Heart right ventricle (tissue), 16 donors: ENCODE measurements around the gene SORL1. TPM values are rescaled to one million over a fixed set of nuclear protein-coding genes. Genes with fewer than 3 reads are reported as not detected.

Source experiments
- ATAC-seq, 8 donors: fragments of 200-7000 bp; cut with Tn5 transposase; one replicate each; pipeline ENCODE4 v1.9.1; 2020; ENCODE audit warnings: mild to moderate bottlenecking in 8 of 8, moderate library complexity in 8 of 8, moderate number of reproducible peaks in 1 of 8
- DNase-seq, 2 donors: peaks; one replicate each; pipeline ENCODE4 v3.0.0-alpha.2; 2020
- H3K27ac ChIP-seq, 10 donors: fragments of 200-600 bp; sonication (generic) in 2 of 10; one replicate each; pipeline versions ENCODE4 v1.5.0 to v1.8.0; 2020 to 2022; ENCODE audit warnings: mild to moderate bottlenecking in 3 of 10
- H3K27me3 ChIP-seq, 7 donors: fragments of 200-600 bp; one replicate each; pipeline ENCODE4 v1.8.0; 2021 to 2022; ENCODE audit warnings: mild to moderate bottlenecking in 2 of 7
- H3K36me3 ChIP-seq, 9 donors: fragments of 200-600 bp; sonication (generic) in 1 of 9; one replicate each; pipeline versions ENCODE4 v1.5.0 to v1.8.0; 2020 to 2022; ENCODE audit warnings: mild to moderate bottlenecking in 2 of 9
- H3K4me1 ChIP-seq, 9 donors: fragments of 200-600 bp; sonication (generic) in 1 of 9; one replicate each; pipeline versions ENCODE4 v1.5.0 to v1.8.0; 2020 to 2022; ENCODE audit warnings: mild to moderate bottlenecking in 4 of 9
- H3K4me3 ChIP-seq, 10 donors: fragments of 200-600 bp; sonication (generic) in 2 of 10; one replicate each; pipeline versions ENCODE4 v1.5.0 to v1.8.0; 2020 to 2022; ENCODE audit warnings: mild to moderate bottlenecking in 7 of 10, moderate library complexity in 2 of 10
- H3K9me3 ChIP-seq, 11 donors: fragments of 200-600 bp in 10 of 11; sonication (generic) in 2 of 11; one replicate each; pipeline versions ENCODE4 v1.5.0 to v1.8.0; 2013 to 2022; ENCODE audit warnings: mild to moderate bottlenecking in 2 of 11, control low read depth in 1 of 11, moderate library complexity in 1 of 11
- CTCF ChIP-seq, 9 donors: fragments of 200-600 bp; sonication (generic) in 2 of 9; IDR thresholded peaks; one replicate each; pipeline versions ENCODE4 v1.5.0 to v1.8.0; 2021 to 2022; ENCODE audit warnings: antibody characterized with exemption in 9 of 9, mild to moderate bottlenecking in 5 of 9, moderate library complexity in 1 of 9
- WGBS, 2 donors: extraction: QIAGEN DNeasy Blood & Tissue Kit; methylation state at CpG; one replicate each; pipeline ENCODE4 v1.1.7; 2013; ENCODE audit warnings: inconsistent platforms in 1 of 2; 5-methylcytosine and 5-hydroxymethylcytosine counted together
- intact Hi-C, 10 donors: fragments of 100-400 bp; cut with DNase I; formaldehyde crosslinking; loops; one replicate each; pipeline versions ENCODE4 v1.11.1 to v1.14.2; 2022
- polyA plus RNA-seq, 2 donors: library from polyadenylated mRNA; stranded (reverse); fragments of 200-250 nt; gene quantifications; one replicate each; pipeline ENCODE4 v1.2.3, GENCODE V29; 2013
- total RNA-seq, 10 donors: library from RNA; stranded (reverse); fragmentation: NEBNext Ultra II Directional in 3 of 10; extraction: Animal tissue kit (Norgen Biotek cat#: 25700) in 3 of 10; gene quantifications; one replicate each; pipeline versions ENCODE4 v1.2.1 to v1.2.4, GENCODE V29; 2021 to 2023
- donor health status: Arrhythmogenic right ventricular cardiomyopathy.
- donor health status: ischemic (EF 13 %, LVEDD 7.1; RV severe dilation, severe dysfunction).
- donor health status: healthy with polysubstance abuse.
- donor health status: DM: no; HTN: yes; CAD: no.
- donor health status: DM: no; HTN: no; CAD: no.
- donor health status: ischemic (EF 25% LVEDD 6.9; RV normal size, moderate dysfunction).
- donor health status: ischemic (EF 25% LVEDD 5.7; RV mildly dilated, moderate dysfunction).
- donor health status: healthy.
- donor health status: DM: yes; HTN: yes; CAD: no.
- donor health status: Ischemic cardiomyopathy.
- donor health status: ischemic (EF 35%, LVEDD 5.7; RV mildly dilated, moderate dysfunction).
- donor health status: nonischemic (EF 11% LVEDD 7.7; RV severe dilation, severe dysfunction).
- donor health status: DM: yes; HTN: yes; CAD: no.
- donor health status: PGD.
- donor health status: ischemic (EF 29% LVEDD 5.4; RV normal size, mild dysfunction).
- donor health status: nonischemic (EF 23%, LVEDD 6.1; RV moderate dilation, normal function).

Gene SORL1
- total and polyA plus RNA-seq, 12 donors, result 0.26 to 15.1 (median 8.7) TPM

DNA sequence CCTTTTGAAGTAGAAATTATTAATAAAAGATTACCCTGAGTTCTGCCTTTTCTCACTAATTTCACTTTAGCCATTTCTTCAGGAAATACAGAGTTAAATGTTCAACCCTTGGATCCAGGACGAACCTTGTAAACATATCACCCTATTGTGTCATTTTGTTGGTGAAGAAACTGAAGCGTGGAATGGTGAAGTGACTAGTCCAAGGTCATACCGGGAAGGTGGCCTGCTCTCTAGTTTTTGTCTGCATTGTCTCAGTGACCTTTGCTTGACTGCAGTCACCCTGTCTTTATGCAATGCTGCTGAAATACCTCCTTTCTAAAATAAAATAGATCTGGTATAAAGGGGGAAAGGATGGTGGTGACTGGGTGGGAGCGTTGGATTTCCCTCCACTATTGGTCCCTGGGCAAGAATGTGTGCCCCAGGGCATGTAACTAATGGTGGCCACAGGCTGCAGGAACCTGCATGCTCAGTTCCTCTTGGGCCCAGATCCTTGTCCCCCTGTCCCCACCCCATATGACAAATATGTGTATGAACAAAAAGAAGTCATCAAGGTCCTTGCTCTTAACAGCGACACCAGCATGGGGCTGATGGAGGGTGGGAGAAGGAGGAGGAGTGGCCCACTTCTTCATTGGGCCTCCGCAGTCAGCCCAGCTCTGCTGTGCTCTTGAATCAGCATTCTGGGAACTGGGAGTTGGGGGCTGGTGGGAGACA lies 1.6 kb downstream of the SORL1 start:
- H3K27ac ChIP-seq, result peak overlapping the region in 1 of 10 donors; percentile 90
- peaks cover 0 to 26% (median 14%) of the 10 kb centered on the region in 7 donors for H3K27me3 ChIP-seq
- ATAC-seq, result no peak
- H3K36me3 ChIP-seq, result no peaks in the 10 kb centered on the region
- H3K4me1 ChIP-seq, result peaks cover 0 to 74% (median 5%) of the 10 kb centered on the region in 9 donors
- H3K9me3 ChIP-seq, result no peaks in the 10 kb centered on the region
- no peak for TF ChIP-seq CTCF (IDR thresholded peaks at IDR 0.05)
- no peak for DNase-seq
- intact Hi-C loops, result loop anchor here in 7 of 10 donors (2.0 to 10.0 kb wide), 7 partner anchors 71 to 141 kb away; no protein-coding TSS in a partner anchor
- peak overlapping the region in 2 of 10 donors; percentile 20 to 85 for H3K4me3 ChIP-seq
- 77 to 83% methylated on average over 6 of the region's 6 CpGs for WGBS, 2 donors

DNA sequence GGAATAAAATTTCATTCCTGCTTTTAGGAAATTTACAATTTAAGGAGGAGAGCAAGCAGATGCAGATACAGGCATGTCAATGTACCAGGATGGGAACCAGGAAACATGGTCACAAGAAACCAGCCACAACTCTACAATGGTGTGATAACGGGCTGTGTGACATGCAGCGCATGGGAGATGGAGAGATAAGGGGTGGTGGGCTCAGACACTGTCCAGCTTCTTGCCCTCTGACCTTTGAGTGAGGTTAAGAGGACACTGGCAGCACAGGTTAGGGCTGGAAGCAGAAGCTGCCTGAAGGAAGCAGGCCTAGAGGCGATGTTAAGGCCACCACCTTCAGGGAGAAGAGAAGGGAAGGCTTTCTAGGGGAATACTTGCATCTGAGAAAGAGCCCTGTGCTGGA lies 3.0 kb downstream of the SORL1 start:
- peak overlapping the region in 1 of 10 donors; percentile 90 for H3K27ac ChIP-seq

DNA sequence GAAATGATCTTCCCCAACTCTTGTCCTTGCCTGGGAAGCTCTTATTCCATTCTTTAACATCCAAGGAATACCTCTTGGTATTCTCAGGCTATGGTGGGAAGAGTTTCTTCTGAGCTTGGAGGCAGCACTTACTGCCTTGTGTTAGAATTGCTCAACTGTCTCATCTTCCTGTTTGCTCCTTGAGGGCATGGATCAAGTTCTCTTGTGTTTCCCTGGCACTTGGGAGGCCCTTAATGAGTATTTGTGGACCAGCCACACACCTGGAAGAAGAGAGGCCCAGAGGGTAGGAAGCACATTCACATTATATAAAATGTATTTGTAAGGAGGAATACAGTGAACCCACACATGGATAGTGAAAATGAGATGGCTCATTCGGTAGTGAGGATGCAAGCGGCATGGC lies 4.0 kb downstream of the SORL1 start:
- H3K27me3 ChIP-seq, result peaks cover 0 to 20% (median 11%) of the 10 kb centered on the region in 7 donors
- H3K27ac ChIP-seq, result peak overlapping the region in 1 of 10 donors; percentile 90
- H3K4me1 ChIP-seq, result peaks cover 0 to 56% (median 5%) of the 10 kb centered on the region in 9 donors
- DNase-seq (no peak), ATAC-seq (no peak)
- no peak overlapping the region for H3K4me3 ChIP-seq
- no peak for TF ChIP-seq CTCF (IDR thresholded peaks at IDR 0.05)
- no peaks in the 10 kb centered on the region for H3K9me3 ChIP-seq
- H3K36me3 ChIP-seq, result no peaks in the 10 kb centered on the region
- intact Hi-C loops, result loop anchor here in 6 of 10 donors (10.0 kb wide), 5 partner anchors 69 to 139 kb away; no protein-coding TSS in a partner anchor
- WGBS, 2 donors, result 92 to 97% methylated on average over 2 of the region's 2 CpGs

More for the DNA sequence above, 3.0 kb downstream of the SORL1 start:
- ATAC-seq, result no peak
- no peaks in the 10 kb centered on the region for H3K36me3 ChIP-seq
- intact Hi-C loops, result loop anchor here in 6 of 10 donors (10.0 kb wide), 5 partner anchors 70 to 140 kb away; no protein-coding TSS in a partner anchor
- H3K4me3 ChIP-seq, result peak overlapping the region in 1 of 10 donors; percentile 85
- 81 to 94% methylated on average over 3 of the region's 3 CpGs for WGBS, 2 donors
- no peak for DNase-seq
- H3K4me1 ChIP-seq, result peaks cover 0 to 66% (median 5%) of the 10 kb centered on the region in 9 donors
- peaks cover 0 to 26% (median 14%) of the 10 kb centered on the region in 7 donors for H3K27me3 ChIP-seq
- no peak for TF ChIP-seq CTCF (IDR thresholded peaks at IDR 0.05)
- no peaks in the 10 kb centered on the region for H3K9me3 ChIP-seq

GRCh38 chr11:121456816-121457431 lies 4.8 kb downstream of the SORL1 start:
- no peak for TF ChIP-seq CTCF (IDR thresholded peaks at IDR 0.05)
- DNase-seq, result no peak
- intact Hi-C loops, result loop anchor here in 6 of 10 donors (10.0 kb wide), 5 partner anchors 68 to 138 kb away; no protein-coding TSS in a partner anchor
- H3K27me3 ChIP-seq, result peaks cover 0 to 13% (median 4%) of the 10 kb centered on the region in 7 donors
- ATAC-seq, result no peak
- peak overlapping the region in 1 of 10 donors; percentile 90 for H3K27ac ChIP-seq
- H3K9me3 ChIP-seq, result no peaks in the 10 kb centered on the region
- no peak overlapping the region for H3K4me3 ChIP-seq
- no peaks in the 10 kb centered on the region for H3K36me3 ChIP-seq
- peaks cover 0 to 49% (median 0%) of the 10 kb centered on the region in 9 donors for H3K4me1 ChIP-seq
- WGBS, 2 donors, result 70 to 73% methylated on average over 11 of the region's 11 CpGs
